GM03348 (cell line): ENCODE measurements around the gene ZNF358.

Experiments
- DNase-seq: peaks from one replicate; pipeline ENCODE4 v3.0.0; 2012; ENCODE audit warnings: low spot score

ZNF358 gene

DNA sequence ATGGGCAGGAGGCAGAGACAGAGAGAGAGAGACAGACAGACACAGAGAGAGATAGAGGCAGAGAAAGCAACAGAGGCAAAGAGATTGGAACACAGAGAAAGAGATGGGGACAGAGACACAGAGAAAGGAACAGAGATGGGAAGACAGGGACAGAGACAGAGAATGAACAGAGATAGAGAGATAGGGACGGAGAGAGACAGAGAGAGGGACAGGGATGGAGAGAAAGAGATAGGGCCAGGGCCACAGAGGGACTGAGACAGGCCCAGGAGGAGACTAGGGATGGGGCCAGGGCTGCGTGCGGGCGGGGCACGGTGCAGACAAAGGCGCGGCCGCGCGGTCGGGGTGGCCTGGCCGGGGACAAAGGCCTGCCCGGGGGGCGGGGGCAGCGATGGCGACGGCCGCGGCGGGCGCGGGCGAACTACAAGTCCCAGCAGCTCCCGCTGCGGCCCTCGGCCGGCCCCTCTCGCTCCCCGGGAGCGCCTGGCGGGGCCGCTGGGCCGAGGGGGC, at the start of gene ZNF358:
TSS of gene ZNF358 (plus strand) at position 459 of the 507 bp plus-strand sequence. CDS start 3,140 bp downstream, outside the sequence.
- DNase-seq, result peak; percentile 95

GRCh38 chr19:7467009-7467989, 48.6 kb upstream of the ZNF358 start:
- DNase-seq, result no peak

GRCh38 chr19:7468840-7469239, 47.1 kb upstream of the ZNF358 start:
- DNase-seq, result no peak

GRCh38 chr19:7469669-7470285, 46.1 kb upstream of the ZNF358 start:
- no peak for DNase-seq

DNA sequence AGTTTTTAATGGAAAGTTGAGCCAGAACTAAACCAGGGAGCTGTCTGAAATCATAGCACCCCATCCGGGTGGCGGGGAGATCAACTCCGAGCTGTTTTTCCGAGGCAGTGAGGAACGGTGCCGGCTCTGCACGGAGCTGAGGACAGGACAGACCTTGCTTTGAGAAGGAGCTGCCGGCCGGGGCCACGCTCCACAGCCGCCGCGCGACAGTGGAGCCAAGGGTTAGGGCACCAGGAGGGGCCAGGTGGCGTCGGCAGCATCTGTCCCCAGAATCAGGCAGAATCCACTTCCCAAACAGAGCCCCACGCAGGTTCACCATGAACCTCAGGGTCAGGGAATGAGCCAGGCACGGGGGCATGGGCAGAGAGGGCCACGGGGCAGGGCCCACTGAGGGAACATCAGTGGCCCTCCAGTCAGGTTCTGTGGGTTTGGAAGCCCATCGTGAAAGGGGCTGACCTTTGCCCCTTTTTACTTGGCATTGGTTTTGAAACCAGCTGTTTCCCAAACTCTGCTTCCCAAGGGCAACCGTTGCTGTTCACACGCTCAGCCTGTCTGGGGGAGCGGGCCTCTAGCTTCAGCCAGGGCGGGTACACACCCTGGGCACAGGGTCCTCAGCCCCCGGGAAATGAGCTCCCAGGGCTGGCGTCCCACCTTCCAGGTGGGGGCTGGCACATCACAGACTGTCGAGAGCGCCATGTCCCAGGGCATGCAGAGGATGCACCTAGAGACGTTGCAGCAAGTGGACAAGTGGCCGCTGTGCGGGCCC, 45.2 kb upstream of the ZNF358 start:
- DNase-seq, result no peak

DNA sequence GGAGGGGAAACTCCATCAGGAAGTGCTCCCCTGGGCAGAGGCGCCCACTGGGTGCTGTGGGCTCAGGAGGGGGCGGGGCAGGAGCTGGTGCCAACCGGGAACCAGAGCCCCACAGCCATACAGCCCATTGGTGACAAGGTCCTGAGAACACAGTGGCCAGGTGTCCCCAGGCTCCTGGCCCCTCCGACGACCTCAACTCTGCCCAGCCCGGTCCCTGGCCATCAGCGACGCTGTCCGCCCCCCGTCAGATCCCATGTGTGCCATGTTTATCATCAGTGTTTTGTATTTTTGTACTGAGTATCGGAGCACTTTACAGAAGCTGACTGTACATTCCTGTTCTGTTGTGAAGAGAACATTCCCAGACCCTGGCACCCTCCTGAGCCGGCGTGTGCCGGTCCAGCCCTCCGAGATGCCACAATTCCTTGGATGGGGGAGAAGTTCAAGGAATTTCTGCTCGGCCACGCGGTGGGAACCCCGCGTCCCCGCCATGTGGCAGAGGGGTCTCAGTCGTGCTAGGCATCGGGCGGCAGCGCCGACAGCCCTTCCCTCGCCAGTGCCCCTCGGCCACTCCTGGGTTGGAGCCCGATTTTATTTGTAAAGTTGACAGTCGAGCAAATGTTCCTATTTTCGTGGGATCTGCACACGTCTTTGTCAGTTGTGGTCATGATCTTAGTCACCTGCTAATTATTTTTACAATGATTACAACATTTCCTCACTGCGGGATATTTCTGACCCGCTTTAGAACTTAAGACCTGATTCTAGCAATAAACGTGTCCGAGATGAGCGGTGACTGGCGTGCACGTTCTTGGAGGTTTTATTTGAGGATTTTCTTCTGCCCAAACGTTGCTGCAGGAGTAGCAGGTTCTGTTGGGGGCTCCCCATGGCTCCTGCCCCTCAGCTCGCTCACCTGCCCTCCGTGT, 43.9 kb upstream of the ZNF358 start:
- DNase-seq, result no peak

- no peak for DNase-seq
Measured at GRCh38 chr19:7475665-7476064, 40.2 kb upstream of the ZNF358 start.

- DNase-seq, result no peak
Measured at GRCh38 chr19:7476241-7476640, 39.7 kb upstream of the ZNF358 start.

DNA sequence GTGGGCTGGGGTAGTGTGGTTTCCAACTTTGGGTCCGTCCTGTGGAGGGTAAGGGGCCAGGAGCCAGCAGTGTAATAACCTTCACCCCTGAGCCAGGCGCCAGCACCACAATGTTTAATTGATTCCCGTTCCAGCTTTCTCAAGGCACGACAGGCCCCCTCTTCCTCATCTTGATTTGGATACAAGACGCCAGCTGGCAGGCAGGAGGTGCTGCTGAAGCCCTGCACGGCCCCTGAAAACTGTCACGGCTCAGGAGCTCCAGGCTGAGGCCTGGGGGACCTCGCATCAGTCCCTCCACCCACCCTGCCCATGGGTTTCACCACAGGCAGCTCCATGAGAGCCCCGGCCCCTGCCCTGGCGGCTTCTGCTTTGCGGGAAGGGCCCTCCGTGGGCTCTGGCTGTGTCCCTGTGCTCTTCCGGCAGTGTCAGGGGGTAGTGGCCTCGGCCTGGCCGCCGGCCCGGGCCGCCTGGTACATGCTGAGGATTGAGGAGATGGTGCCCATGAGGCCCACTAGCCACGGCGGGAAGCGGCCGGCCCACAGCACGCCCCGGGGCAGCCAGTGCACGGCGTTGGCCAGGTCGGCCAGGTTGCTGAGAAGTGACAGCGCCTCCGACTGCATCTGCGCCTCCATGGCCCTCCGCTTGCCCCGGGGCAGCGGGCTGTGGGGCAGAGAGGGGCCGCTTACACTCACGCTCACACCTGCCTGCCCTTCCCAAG, 39.0 kb upstream of the ZNF358 start:
- DNase-seq, result no peak

DNA sequence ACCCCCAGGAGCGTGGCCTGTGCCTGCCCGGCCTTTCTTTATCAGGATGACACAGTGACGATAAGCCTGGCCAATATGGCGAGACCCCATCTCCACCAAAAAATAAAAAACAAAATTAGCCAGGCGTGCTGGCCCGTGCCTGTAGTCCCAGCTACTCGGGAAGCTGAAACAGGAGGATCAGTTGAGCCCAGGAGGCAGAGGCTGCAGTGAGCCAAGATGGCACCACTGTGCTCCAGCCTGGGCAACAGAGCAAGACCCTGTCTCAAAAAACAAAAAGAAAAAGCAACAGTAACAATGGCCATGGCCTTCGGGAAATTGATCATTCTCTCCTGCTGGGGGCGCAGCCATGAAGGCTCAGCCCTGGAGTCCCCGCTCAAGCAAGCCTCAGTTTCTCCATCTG, 38.1 kb upstream of the ZNF358 start:
- no peak for DNase-seq

- no peak for DNase-seq
Measured at GRCh38 chr19:7478173-7478842, 37.6 kb upstream of the ZNF358 start.

- DNase-seq, result no peak
Measured at GRCh38 chr19:7478843-7479227, 37.1 kb upstream of the ZNF358 start.

DNA sequence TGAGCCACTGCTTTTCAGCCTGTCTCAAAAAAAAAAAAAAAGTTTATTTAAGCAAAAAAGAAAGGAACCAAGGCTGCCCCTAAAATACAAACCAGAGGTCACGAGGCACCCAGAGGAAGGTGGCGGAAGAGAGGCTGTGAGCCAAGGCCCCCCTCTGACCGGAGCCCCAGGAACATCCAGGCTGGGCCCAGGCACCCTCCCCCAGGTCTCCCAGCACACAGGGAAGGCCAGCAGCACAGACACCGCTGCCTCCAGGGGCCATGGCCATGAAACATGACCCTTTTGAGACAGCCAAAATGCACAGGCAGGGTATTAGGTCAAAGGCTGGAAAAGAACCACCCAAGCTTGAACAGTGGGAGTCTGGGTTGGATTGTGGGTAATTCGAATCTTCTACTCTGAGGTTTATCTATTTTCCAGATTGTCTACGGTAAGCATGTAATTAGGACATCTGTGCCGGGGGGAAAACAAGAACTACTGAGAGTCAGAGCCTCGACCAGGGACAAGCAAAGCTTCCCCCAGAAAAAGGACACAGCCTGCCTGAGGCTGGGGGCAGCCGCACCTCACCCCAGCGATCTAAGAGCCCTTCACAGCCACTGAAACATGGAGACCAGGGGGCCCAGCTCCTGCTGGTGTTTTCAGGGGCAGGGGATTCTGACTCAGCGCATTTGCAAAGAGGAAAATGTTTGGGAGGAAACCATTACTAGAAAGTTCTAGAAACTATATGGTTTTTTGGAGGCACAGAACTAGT, 35.5 kb upstream of the ZNF358 start:
- DNase-seq, result no peak

DNA sequence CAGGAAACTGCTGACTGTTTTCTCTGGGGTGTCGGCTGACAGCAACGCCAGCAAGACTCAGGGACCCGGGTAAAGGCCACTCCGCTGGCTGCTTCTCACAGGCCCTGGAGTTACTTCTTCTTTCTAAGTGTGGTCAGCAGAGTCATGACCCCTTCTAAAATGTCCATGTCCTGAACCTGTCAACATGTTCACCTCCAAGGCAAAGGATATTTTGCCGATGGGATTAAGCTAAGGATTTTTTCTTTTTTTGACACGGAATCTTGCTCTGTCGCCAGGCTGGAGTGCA, 35.0 kb upstream of the ZNF358 start:
- DNase-seq, result no peak

DNA sequence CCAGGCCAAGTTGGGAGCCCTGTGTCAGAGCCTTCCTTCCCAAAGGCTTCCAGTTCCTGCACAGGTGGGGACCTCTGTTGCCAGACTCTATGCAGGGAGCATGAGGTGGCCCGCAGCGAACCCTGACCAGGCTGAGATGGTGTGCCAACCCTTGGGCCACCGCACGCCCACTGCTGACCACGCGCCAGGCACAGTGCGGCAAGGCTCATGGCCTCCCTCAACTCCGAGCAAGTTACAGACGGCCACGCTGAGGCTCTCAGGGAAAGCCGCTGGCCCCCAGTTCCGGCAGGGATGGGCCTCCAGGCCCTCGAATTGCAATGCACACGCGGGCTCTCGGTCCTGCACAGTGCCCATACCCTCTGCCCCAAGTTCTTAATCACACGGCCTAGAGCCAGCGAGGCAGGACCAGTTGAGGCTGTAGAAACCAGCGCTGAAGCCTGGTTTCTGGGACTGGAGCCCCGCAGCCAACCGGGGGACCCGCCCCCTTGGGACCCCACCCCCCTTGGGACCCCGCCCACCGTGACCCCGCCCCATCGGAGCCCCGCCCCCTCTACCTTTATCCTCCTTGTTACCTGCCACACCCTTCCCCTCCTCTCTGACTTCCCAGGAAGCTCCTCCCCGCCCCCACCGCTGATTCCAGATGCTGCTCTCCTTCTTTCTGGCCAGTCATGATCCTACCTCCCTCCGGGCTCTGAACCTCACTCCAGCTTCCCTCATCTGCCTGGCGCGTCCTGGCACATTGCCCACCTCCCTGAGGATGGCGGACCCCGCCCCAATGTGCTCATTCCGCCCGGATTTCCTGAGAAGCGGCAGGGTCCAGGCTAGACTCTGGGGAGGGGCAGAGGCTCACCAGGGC, 33.1 kb upstream of the ZNF358 start:
- peak; percentile 44 for DNase-seq

GRCh38 chr19:7483720-7484201, 32.1 kb upstream of the ZNF358 start:
- no peak for DNase-seq

- no peak for DNase-seq
Measured at GRCh38 chr19:7486923-7487322, 29.0 kb upstream of the ZNF358 start.

- DNase-seq, result peak; percentile 100
Measured at GRCh38 chr19:7488736-7489353, 27.1 kb upstream of the ZNF358 start, which contains the start of gene PEX11G. Gene PEX11G (minus strand): TSS chr19:7489035. CDS start chr19:7489010, 25 bp downstream.
